Liver (tissue), 9 donors: ENCODE data around the gene KIAA0825. TPM values are rescaled to one million over a fixed set of nuclear protein-coding genes. Genes with fewer than 3 reads are reported as not detected.

Source experiments
- DNase-seq: peaks from one replicate; pipeline ENCODE4 v3.0.0-alpha.2; 2017; ENCODE audit warnings: low spot score
- H3K27ac ChIP-seq, 2 donors: one replicate each; pipeline ENCODE4 v1.7.0; 2013; ENCODE audit warnings: inconsistent platforms in 2 of 2, low read length in 2 of 2, control low read depth in 1 of 2, low read depth in 1 of 2, mild to moderate bottlenecking in 1 of 2
- H3K27me3 ChIP-seq, 4 donors: one replicate each; pipeline versions ENCODE4 v1.6.1 to v1.7.0; 2013; ENCODE audit warnings: low read length in 3 of 4, inconsistent platforms in 1 of 4, mild to moderate bottlenecking in 1 of 4, moderate library complexity in 1 of 4; ENCODE audit not compliant: control insufficient read depth in 4 of 4, insufficient read depth in 4 of 4
- H3K36me3 ChIP-seq, 4 donors: one replicate each; pipeline versions ENCODE4 v1.6.1 to v1.7.0; 2013; ENCODE audit warnings: low read length in 3 of 4, mild to moderate bottlenecking in 3 of 4, low read depth in 1 of 4, moderate library complexity in 1 of 4; ENCODE audit not compliant: control insufficient read depth in 4 of 4, insufficient read depth in 3 of 4
- H3K4me1 ChIP-seq, 4 donors: one replicate each; pipeline versions ENCODE4 v1.6.1 to v1.7.0; 2013; ENCODE audit warnings: low read length in 3 of 4, mild to moderate bottlenecking in 3 of 4, moderate library complexity in 1 of 4; ENCODE audit not compliant: control insufficient read depth in 4 of 4, insufficient read depth in 4 of 4
- H3K4me3 ChIP-seq, 3 donors: one replicate each; pipeline versions ENCODE4 v1.6.1 to v1.7.0; 2013; ENCODE audit warnings: low read length in 3 of 3, control low read depth in 1 of 3, low read depth in 1 of 3, mild to moderate bottlenecking in 1 of 3
- H3K9ac ChIP-seq, 2 donors: one replicate each; pipeline ENCODE4 v1.7.0; 2013; ENCODE audit warnings: low read length in 2 of 2, mild to moderate bottlenecking in 2 of 2, moderate library complexity in 2 of 2, control low read depth in 1 of 2, low read depth in 1 of 2
- H3K9me3 ChIP-seq, 4 donors: one replicate each; pipeline versions ENCODE4 v1.6.1 to v1.7.0; 2013; ENCODE audit warnings: low read length in 3 of 4; ENCODE audit not compliant: control insufficient read depth in 4 of 4
- ATF3 ChIP-seq: IDR thresholded peaks from 2 replicates; pipeline ENCODE4 v1.6.1; 2016; ENCODE audit warnings: antibody characterized with exemption
- CTCF ChIP-seq: fragments of 150-350 bp; IDR thresholded peaks from 2 replicates; pipeline ENCODE4 v1.5.1; 2017; ENCODE audit warnings: improper control_type of control experiment, low read depth, low read length; ENCODE audit not compliant: missing input control
- EGR1 ChIP-seq, 2 donors: IDR thresholded peaks; 2 replicates each; pipeline ENCODE4 v1.6.1; 2016 to 2018; ENCODE audit warnings: antibody characterized with exemption in 2 of 2, low read depth in 2 of 2
- FOXA1 ChIP-seq: IDR thresholded peaks from 2 replicates; pipeline ENCODE4 v1.6.1; 2016; ENCODE audit warnings: antibody characterized with exemption
- FOXA2 ChIP-seq: IDR thresholded peaks from 2 replicates; pipeline ENCODE4 v1.6.1; 2016; ENCODE audit warnings: antibody characterized with exemption
- GABPA ChIP-seq, 2 donors: IDR thresholded peaks in 1 of 2; conservative IDR thresholded peaks in 1 of 2; 2 replicates each; pipeline ENCODE4 v1.6.1; 2016; ENCODE audit warnings: antibody characterized with exemption in 2 of 2, mild to moderate bottlenecking in 1 of 2, moderate library complexity in 1 of 2
- HNF4A ChIP-seq, 2 donors: conservative IDR thresholded peaks; 2 replicates each; pipeline ENCODE4 v1.6.1; 2016; ENCODE audit warnings: antibody characterized with exemption in 2 of 2, mild to moderate bottlenecking in 2 of 2
- HNF4G ChIP-seq: IDR thresholded peaks from 2 replicates; pipeline ENCODE4 v1.6.1; 2016; ENCODE audit warnings: antibody characterized with exemption
- JUND ChIP-seq, 2 donors: IDR thresholded peaks; 2 replicates each; pipeline ENCODE4 v1.6.1; 2016; ENCODE audit warnings: antibody characterized with exemption in 2 of 2
- NR2F2 ChIP-seq: IDR thresholded peaks from 2 replicates; pipeline ENCODE4 v1.6.1; 2016; ENCODE audit warnings: antibody characterized with exemption
- RAD21 ChIP-seq, 2 donors: IDR thresholded peaks; 2 replicates each; pipeline ENCODE4 v1.6.1; 2016; ENCODE audit warnings: antibody characterized with exemption in 2 of 2, mild to moderate bottlenecking in 2 of 2
- REST ChIP-seq: IDR thresholded peaks from 2 replicates; pipeline ENCODE4 v1.6.1; 2016; ENCODE audit warnings: antibody characterized with exemption, mild to moderate bottlenecking
- RXRA ChIP-seq, 2 donors: IDR thresholded peaks; 2 replicates each; pipeline ENCODE4 v1.6.1; 2017 to 2018; ENCODE audit warnings: antibody characterized with exemption in 2 of 2, mild to moderate bottlenecking in 1 of 2
- SP1 ChIP-seq: IDR thresholded peaks from 2 replicates; pipeline ENCODE4 v1.6.1; 2018; ENCODE audit warnings: antibody characterized with exemption, mild to moderate bottlenecking
- YY1 ChIP-seq: IDR thresholded peaks from 2 replicates; pipeline ENCODE4 v1.6.1; 2016; ENCODE audit warnings: antibody characterized with exemption, mild to moderate bottlenecking
- WGBS: extraction: QIAGEN DNeasy Blood & Tissue Kit; methylation state at CpG from one replicate; pipeline ENCODE4 v1.1.7; 2013; 5-methylcytosine and 5-hydroxymethylcytosine counted together
- polyA plus RNA-seq, 2 donors: library from polyadenylated mRNA; stranded (reverse) in 1 of 2; unstranded in 1 of 2; fragments of 200-250 nt in 1 of 2; fragments of >200 nt in 1 of 2; fragmentation: Nextera tagmentation in 1 of 2; extraction: Ambion mirVana in 1 of 2; gene quantifications; one replicate each; pipeline versions ENCODE4 v1.2.1 to v1.2.3, GENCODE V29; 2013 to 2015
- total RNA-seq, 2 donors: library from RNA; depleted of rRNA; stranded (reverse); fragments of >200 nt; gene quantifications; one replicate each; pipeline ENCODE4 v1.2.3, GENCODE V29; 2014
- donor health status: healthy.
- donor health status: healthy.
- donor health status: healthy.
- donor health status: healthy.
- donor health status: healthy.

KIAA0825 gene
- total and polyA plus RNA-seq, 4 donors, result 0.25 to 3.2 (median 1.2) TPM

- no peaks in the 10 kb centered on the region for H3K27me3 ChIP-seq
- H3K4me3 ChIP-seq, result no peak overlapping the region
- no peaks in the 10 kb centered on the region for H3K4me1 ChIP-seq
- no peak for TF ChIP-seq NR2F2
- no peak for TF ChIP-seq ATF3
- TF ChIP-seq REST, result no peak
- TF ChIP-seq RXRA (IDR thresholded peaks at IDR 0.05), result no peak
- TF ChIP-seq RAD21 (IDR thresholded peaks at IDR 0.05), result no peak
- no peak for TF ChIP-seq YY1
- TF ChIP-seq JUND (IDR thresholded peaks at IDR 0.05), result no peak
- TF ChIP-seq EGR1 (IDR thresholded peaks at IDR 0.05; ENCODE audit: low read depth in 2 of 2), result no peak
- TF ChIP-seq HNF4G, result no peak
- TF ChIP-seq SP1, result no peak
- TF ChIP-seq CTCF, result no peak
- no peak for TF ChIP-seq HNF4A (conservative IDR thresholded peaks at IDR 0.05)
- TF ChIP-seq GABPA (IDR thresholded peaks at IDR 0.05 in 1 of 2, conservative IDR thresholded peaks at IDR 0.05 in 1 of 2), result no peak
- TF ChIP-seq FOXA2, result no peak
- TF ChIP-seq FOXA1, result no peak
- no peak overlapping the region for H3K27ac ChIP-seq
- WGBS, result 97% methylated on average over 5 of the region's 5 CpGs
- no peak overlapping the region for H3K9ac ChIP-seq
- H3K9me3 ChIP-seq, result no peaks in the 10 kb centered on the region
- H3K36me3 ChIP-seq, result no peaks in the 10 kb centered on the region
- DNase-seq, result no peak
Measured at GRCh38 chr5:94558028-94558427, 60.4 kb downstream of the KIAA0825 start.

GRCh38 chr5:94551858-94552257, 66.5 kb downstream of the KIAA0825 start:
- Histone ChIP-seq H3K4me3 (no peak overlapping the region), H3K27me3 (no peaks in the 10 kb centered on the region), H3K4me1 (no peaks in the 10 kb centered on the region), H3K27ac (no peak overlapping the region), H3K9me3 (no peaks in the 10 kb centered on the region), H3K36me3 (no peaks in the 10 kb centered on the region), H3K9ac (no peak overlapping the region)
- WGBS, result 90% methylated on average over 1 of the region's 1 CpG
- no peak for DNase-seq
- TF ChIP-seq HNF4G, result no peak
